Naive B cell (primary cell): ENCODE measurements around the gene ASIC3. TPM values are rescaled to one million over a fixed set of nuclear protein-coding genes. Genes with fewer than 3 reads are reported as not detected.
A peak's percentile ranks its signal among the peaks of the same experiment; 100 is the strongest.
"Not testable (repeated sequence)": the region's sequence is repeated elsewhere in the genome, so short reads cannot be mapped to it uniquely, and the experiment has no call there.

Experiments
- ATAC-seq, 2 donors: fragments of 150-1000 bp; cut with Tn5 transposase; 2 replicates each; pipeline ENCODE4 v1.10.0; 2021; ENCODE audit warnings: low read depth in 2 of 2, mild to moderate bottlenecking in 2 of 2, moderate library complexity in 2 of 2
- DNase-seq: peaks from one replicate; pipeline ENCODE4 v3.0.0; 2022
- H3K27ac Mint-ChIP-seq, 6 donors: one replicate each; pipeline ENCODE4 v1.8.0; 2020 to 2022; ENCODE audit warnings: mild to moderate bottlenecking in 6 of 6, mixed read lengths in 6 of 6, moderate library complexity in 5 of 6, inconsistent platforms in 2 of 6
- H3K27me3 Mint-ChIP-seq, 3 donors: one replicate each; pipeline ENCODE4 v1.8.0; 2021 to 2022; ENCODE audit warnings: mixed read lengths in 3 of 3, mild to moderate bottlenecking in 1 of 3
- H3K36me3 Mint-ChIP-seq, 2 donors: one replicate each; pipeline ENCODE4 v1.8.0; 2020 to 2022; ENCODE audit warnings: mixed read lengths in 2 of 2, inconsistent platforms in 1 of 2, mild to moderate bottlenecking in 1 of 2
- H3K4me1 Mint-ChIP-seq, 3 donors: one replicate each; pipeline ENCODE4 v1.8.0; 2020 to 2022; ENCODE audit warnings: mixed read lengths in 3 of 3, inconsistent platforms in 1 of 3, mild to moderate bottlenecking in 1 of 3, moderate library complexity in 1 of 3
- H3K4me3 Mint-ChIP-seq, 8 donors: one replicate each; pipeline ENCODE4 v1.8.0; 2020 to 2022; ENCODE audit warnings: mild to moderate bottlenecking in 8 of 8, mixed read lengths in 8 of 8, moderate library complexity in 8 of 8, inconsistent platforms in 2 of 8
- H3K9me3 Mint-ChIP-seq, 7 donors: one replicate each; pipeline ENCODE4 v1.8.0; 2020 to 2022; ENCODE audit warnings: mixed read lengths in 7 of 7, mild to moderate bottlenecking in 5 of 7, inconsistent platforms in 2 of 7, moderate library complexity in 1 of 7
- polyA plus RNA-seq, 6 donors: library from polyadenylated mRNA; unstranded; fragments of 300-500 nt; fragmentation: Illumina TruSeq; gene quantifications; one replicate each; pipeline ENCODE4 v1.2.3, GENCODE V29; 2021; ENCODE audit warnings: low read depth in 6 of 6

The ASIC3 gene
- polyA plus RNA-seq, 6 donors from 2014 or later = not detected

DNA sequence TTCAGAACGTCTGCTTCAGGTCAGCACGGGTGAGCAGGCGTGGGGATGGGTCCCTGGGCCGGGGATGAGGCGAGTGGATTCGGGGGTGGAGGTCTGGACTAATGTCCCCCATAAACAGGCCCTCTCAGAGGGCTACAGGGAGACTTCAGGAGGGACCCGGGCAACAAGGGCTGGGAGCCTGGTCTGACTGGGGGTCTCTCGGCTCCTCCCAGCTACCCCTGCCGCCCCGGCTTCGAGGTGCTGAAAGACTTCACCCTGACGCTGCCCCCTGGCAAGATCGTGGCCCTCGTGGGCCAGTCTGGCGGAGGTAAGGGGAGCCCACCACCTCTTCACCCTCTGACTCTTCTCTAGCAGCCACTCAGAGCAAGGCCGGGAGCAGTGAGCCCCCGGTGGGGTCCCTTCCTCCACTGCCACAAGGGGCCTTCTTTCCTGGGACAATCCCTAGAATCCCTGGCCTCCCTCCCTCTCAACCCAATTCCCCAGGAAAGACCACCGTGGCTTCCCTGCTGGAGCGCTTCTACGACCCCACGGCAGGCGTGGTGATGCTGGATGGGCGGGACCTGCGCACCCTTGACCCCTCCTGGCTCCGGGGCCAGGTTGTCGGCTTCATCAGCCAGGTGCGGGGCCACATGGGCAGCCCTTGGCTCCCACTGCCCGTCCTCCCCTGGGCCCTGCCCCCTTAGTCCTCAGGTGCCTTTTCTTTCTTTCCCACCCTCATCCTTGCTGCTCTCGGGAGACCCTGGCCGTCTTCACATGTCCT is 7.5 kb upstream of the ASIC3 start:
- Mint-ChIP-seq H3K27me3 (no peaks in the 10 kb centered on the region), H3K27ac (no peak overlapping the region), H3K36me3 (no peaks in the 10 kb centered on the region), H3K9me3 (no peaks in the 10 kb centered on the region), H3K4me1 (no peaks in the 10 kb centered on the region), H3K4me3 (no peak overlapping the region)
- ATAC-seq (no peak), DNase-seq (no peak)

DNA sequence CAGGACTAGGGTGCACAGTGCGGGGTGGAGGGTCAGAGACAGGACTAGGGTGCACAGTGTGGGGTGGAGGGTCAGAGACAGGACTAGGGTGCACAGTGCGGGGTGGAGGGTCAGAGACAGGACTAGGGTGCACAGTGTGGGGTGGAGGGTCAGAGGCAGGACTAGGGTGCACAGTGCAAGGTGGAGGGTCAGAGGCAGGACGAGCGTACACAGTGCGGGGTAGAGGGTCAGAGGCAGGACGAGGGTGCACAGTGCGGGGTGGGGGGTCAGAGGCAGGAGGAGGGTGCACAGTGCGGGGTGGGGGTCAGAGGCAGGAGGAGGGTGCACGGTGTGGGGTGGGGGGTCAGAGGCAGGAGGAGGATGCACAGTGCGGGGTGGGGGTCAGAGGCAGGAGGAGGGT is 4.9 kb upstream of the ASIC3 start:
- not testable (repeated sequence) for H3K36me3 Mint-ChIP-seq, H3K27me3 Mint-ChIP-seq, H3K9me3 Mint-ChIP-seq, H3K4me1 Mint-ChIP-seq, ATAC-seq, DNase-seq
- peak overlapping the region in 1 of 8 donors; percentile 59 for H3K4me3 Mint-ChIP-seq
- peak overlapping the region in 1 of 6 donors; percentile 64 for H3K27ac Mint-ChIP-seq

- ATAC-seq (no peak), DNase-seq (no peak)
- peaks cover 0 to 2% (median 0%) of the 10 kb centered on the region in 3 donors for H3K4me1 Mint-ChIP-seq
- H3K27ac Mint-ChIP-seq = no peak overlapping the region
- no peaks in the 10 kb centered on the region for H3K36me3 Mint-ChIP-seq
- H3K27me3 Mint-ChIP-seq = no peaks in the 10 kb centered on the region
- no peak overlapping the region for H3K4me3 Mint-ChIP-seq
- no peaks in the 10 kb centered on the region for H3K9me3 Mint-ChIP-seq
These were observed 4.4 kb upstream of the ASIC3 start for GRCh38 chr7:151043959-151044358.

DNA sequence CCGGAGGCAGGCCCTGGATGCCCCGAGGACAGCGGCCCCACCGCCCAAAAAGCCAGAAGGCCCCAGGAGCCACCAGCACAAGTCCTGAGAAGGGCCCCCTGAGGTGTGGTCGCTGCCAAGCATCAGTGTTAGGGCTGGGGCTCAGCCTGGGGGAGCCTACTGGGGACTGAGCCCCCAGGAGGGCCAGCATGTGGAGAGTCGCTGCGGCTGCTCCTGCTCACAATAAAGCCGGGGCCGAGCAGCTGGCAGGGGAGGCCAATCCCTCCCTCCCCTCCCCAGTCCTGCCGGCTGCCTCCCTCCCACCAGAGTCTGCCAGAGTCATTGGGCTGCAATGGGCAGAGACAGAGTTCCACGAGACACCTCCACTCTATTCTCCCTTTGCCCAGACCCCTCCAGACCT is 3.1 kb upstream of the ASIC3 start:
- Mint-ChIP-seq H3K27me3 (peaks cover 0 to 7% (median 6%) of the 10 kb centered on the region in 3 donors), H3K4me1 (peaks cover 0 to 2% (median 0%) of the 10 kb centered on the region in 3 donors), H3K4me3 (no peak overlapping the region), H3K36me3 (no peaks in the 10 kb centered on the region), H3K9me3 (no peaks in the 10 kb centered on the region), H3K27ac (no peak overlapping the region)
- ATAC-seq (no peak), DNase-seq (no peak)

GRCh38 chr7:151045967-151046366 is 2.4 kb upstream of the ASIC3 start:
- no peaks in the 10 kb centered on the region for H3K36me3 Mint-ChIP-seq
- H3K27ac Mint-ChIP-seq = no peak overlapping the region
- no peak for ATAC-seq

GRCh38 chr7:151046603-151047573 is 1.4 kb upstream of the ASIC3 start:
- H3K27ac Mint-ChIP-seq = peak overlapping the region in 2 of 6 donors; percentile 4 to 39
- no peak overlapping the region for H3K4me3 Mint-ChIP-seq
- H3K36me3 Mint-ChIP-seq = no peaks in the 10 kb centered on the region
- DNase-seq (no peak), ATAC-seq (no peak)
- H3K9me3 Mint-ChIP-seq = no peaks in the 10 kb centered on the region
- H3K4me1 Mint-ChIP-seq = peaks cover 0 to 2% (median 0%) of the 10 kb centered on the region in 3 donors
- peaks cover 0 to 17% (median 9%) of the 10 kb centered on the region in 3 donors for H3K27me3 Mint-ChIP-seq

More at GRCh38 chr7:151045967-151046366, 2.4 kb upstream of the ASIC3 start:
- no peaks in the 10 kb centered on the region for H3K9me3 Mint-ChIP-seq
- peaks cover 0 to 2% (median 0%) of the 10 kb centered on the region in 3 donors for H3K4me1 Mint-ChIP-seq
- peaks cover 0 to 12% (median 9%) of the 10 kb centered on the region in 3 donors for H3K27me3 Mint-ChIP-seq
- no peak overlapping the region for H3K4me3 Mint-ChIP-seq
- DNase-seq = no peak

DNA sequence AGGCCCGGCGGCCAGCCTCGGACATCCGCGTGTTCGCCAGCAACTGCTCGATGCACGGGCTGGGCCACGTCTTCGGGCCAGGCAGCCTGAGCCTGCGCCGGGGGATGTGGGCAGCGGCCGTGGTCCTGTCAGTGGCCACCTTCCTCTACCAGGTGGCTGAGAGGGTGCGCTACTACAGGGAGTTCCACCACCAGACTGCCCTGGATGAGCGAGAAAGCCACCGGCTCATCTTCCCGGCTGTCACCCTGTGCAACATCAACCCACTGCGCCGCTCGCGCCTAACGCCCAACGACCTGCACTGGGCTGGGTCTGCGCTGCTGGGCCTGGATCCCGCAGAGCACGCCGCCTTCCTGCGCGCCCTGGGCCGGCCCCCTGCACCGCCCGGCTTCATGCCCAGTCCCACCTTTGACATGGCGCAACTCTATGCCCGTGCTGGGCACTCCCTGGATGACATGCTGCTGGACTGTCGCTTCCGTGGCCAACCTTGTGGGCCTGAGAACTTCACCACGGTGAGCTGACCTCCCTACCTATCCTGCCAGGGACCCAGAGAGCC is 656 bp downstream of the ASIC3 start:
- Mint-ChIP-seq H3K36me3 (peaks cover 0 to 13% of the 10 kb centered on the region in 2 donors), H3K4me1 (peaks cover 0 to 6% (median 0%) of the 10 kb centered on the region in 3 donors), H3K4me3 (no peak overlapping the region), H3K27me3 (peaks cover 5 to 27% (median 23%) of the 10 kb centered on the region in 3 donors), H3K27ac (no peak overlapping the region), H3K9me3 (no peaks in the 10 kb centered on the region)
- DNase-seq (no peak), ATAC-seq (no peak)

- H3K27me3 Mint-ChIP-seq = peaks cover 5 to 28% (median 27%) of the 10 kb centered on the region in 3 donors
- H3K4me3 Mint-ChIP-seq = no peak overlapping the region
- no peak overlapping the region for H3K27ac Mint-ChIP-seq
- peaks cover 0 to 6% (median 0%) of the 10 kb centered on the region in 3 donors for H3K4me1 Mint-ChIP-seq
- DNase-seq (peak; percentile 35), ATAC-seq (peak; percentile 70 to 74)
- no peaks in the 10 kb centered on the region for H3K9me3 Mint-ChIP-seq
- peaks cover 0 to 19% of the 10 kb centered on the region in 2 donors for H3K36me3 Mint-ChIP-seq
These were observed 2.8 kb downstream of the ASIC3 start for GRCh38 chr7:151051108-151051507.

GRCh38 chr7:151053096-151053495 is 4.8 kb downstream of the ASIC3 start:
- DNase-seq (no peak), ATAC-seq (no peak)
- Mint-ChIP-seq H3K36me3 (peaks cover 0 to 19% of the 10 kb centered on the region in 2 donors), H3K4me1 (peaks cover 9 to 19% (median 12%) of the 10 kb centered on the region in 3 donors), H3K4me3 (no peak overlapping the region), H3K9me3 (no peaks in the 10 kb centered on the region), H3K27ac (no peak overlapping the region), H3K27me3 (peaks cover 5 to 28% (median 27%) of the 10 kb centered on the region in 3 donors)

DNA sequence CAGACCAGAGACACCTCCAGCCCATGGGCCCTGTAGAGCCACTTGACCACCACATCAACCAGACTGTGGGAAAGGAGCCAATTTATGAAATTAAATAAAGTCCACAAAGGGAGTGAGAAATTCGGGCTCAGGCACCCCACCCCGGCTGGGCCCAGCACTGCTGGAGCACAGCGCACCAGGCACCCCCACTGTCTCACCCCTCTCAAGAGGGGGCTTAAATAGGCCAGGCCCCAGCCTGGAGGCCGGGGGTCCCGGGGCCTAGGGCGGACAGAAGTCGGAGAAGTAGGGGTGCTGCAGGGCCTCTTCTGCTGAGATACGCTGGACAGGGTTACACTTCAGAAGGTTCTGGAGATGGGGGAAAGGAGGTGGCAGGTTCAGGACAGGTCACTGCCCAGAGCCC is 5.4 kb downstream of the ASIC3 start:
- Mint-ChIP-seq H3K27me3 (peaks cover 5 to 28% (median 27%) of the 10 kb centered on the region in 3 donors), H3K9me3 (no peaks in the 10 kb centered on the region), H3K4me1 (peaks cover 12 to 25% (median 18%) of the 10 kb centered on the region in 3 donors), H3K36me3 (peaks cover 0 to 19% of the 10 kb centered on the region in 2 donors), H3K4me3 (no peak overlapping the region), H3K27ac (no peak overlapping the region)
- ATAC-seq = no peak
- DNase-seq = no peak

DNA sequence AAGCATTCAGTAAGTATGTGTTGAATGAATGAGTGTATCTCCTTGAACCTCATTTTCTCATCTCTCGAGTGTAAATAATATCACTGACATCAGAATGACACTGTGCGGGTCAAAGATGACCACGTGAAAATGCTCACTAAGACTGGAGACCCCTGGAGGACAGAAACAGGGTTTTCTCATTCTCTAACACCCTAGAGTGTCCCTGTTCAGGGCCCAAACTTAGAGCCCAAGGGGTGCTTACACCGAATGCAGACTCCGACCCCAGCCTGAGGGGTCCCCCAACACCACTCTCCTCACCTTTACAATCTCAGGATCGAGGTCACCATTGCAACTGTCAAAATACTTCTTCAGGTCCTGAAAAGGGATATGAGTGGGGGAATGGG is 7.9 kb downstream of the ASIC3 start:
- Mint-ChIP-seq H3K9me3 (no peaks in the 10 kb centered on the region), H3K4me1 (peaks cover 24 to 37% (median 35%) of the 10 kb centered on the region in 3 donors), H3K36me3 (peaks cover 0 to 19% of the 10 kb centered on the region in 2 donors), H3K27me3 (peaks cover 5 to 19% (median 16%) of the 10 kb centered on the region in 3 donors), H3K27ac (peak overlapping the region in 2 of 6 donors; percentile 19 to 37), H3K4me3 (peak overlapping the region; percentile 9 to 97 (median 93))
- ATAC-seq = no peak
- no peak for DNase-seq

- H3K36me3 Mint-ChIP-seq = peaks cover 0 to 19% of the 10 kb centered on the region in 2 donors
These were observed 8.6 kb downstream of the ASIC3 start for GRCh38 chr7:151056666-151057505.

More at GRCh38 chr7:151056666-151057505, 8.6 kb downstream of the ASIC3 start:
- Mint-ChIP-seq H3K27me3 (peaks cover 5 to 19% (median 10%) of the 10 kb centered on the region in 3 donors), H3K4me3 (peak overlapping the region; percentile 90 to 97 (median 95)), H3K9me3 (no peaks in the 10 kb centered on the region), H3K4me1 (peaks cover 30 to 43% (median 41%) of the 10 kb centered on the region in 3 donors), H3K27ac (peak overlapping the region in 4 of 6 donors; percentile 52 to 92 (median 79))
- ATAC-seq (no peak), DNase-seq (no peak)
